ENCODE results near the gene CCRL2. TPM values are rescaled to one million over a fixed set of nuclear protein-coding genes. Genes with fewer than 3 reads are reported as not detected.

CCRL2 gene
- total RNA-seq, 1 donor from 2014 or later, result 1.9 TPM

GRCh38 chr3:46398186-46398955 lies 8.7 kb upstream of the CCRL2 start:
- Mint-ChIP-seq H3K27me3 (no peaks in the 10 kb centered on the region), H3K36me3 (ENCODE audit: low read depth) (no peaks in the 10 kb centered on the region), H3K27ac (no peak overlapping the region), H3K4me3 (no peak overlapping the region), H3K9me3 (peaks cover 3% of the 10 kb centered on the region), H3K4me1 (peaks cover 17% of the 10 kb centered on the region)
- CTCF ChIA-PET, result no interaction called here
- DNase-seq, result no peak
- intact Hi-C loops (cut with micrococcal nuclease), result no loop called here
- ATAC-seq (ENCODE audit: low read depth), result no peak
- TF ChIP-seq, protein P1, sequence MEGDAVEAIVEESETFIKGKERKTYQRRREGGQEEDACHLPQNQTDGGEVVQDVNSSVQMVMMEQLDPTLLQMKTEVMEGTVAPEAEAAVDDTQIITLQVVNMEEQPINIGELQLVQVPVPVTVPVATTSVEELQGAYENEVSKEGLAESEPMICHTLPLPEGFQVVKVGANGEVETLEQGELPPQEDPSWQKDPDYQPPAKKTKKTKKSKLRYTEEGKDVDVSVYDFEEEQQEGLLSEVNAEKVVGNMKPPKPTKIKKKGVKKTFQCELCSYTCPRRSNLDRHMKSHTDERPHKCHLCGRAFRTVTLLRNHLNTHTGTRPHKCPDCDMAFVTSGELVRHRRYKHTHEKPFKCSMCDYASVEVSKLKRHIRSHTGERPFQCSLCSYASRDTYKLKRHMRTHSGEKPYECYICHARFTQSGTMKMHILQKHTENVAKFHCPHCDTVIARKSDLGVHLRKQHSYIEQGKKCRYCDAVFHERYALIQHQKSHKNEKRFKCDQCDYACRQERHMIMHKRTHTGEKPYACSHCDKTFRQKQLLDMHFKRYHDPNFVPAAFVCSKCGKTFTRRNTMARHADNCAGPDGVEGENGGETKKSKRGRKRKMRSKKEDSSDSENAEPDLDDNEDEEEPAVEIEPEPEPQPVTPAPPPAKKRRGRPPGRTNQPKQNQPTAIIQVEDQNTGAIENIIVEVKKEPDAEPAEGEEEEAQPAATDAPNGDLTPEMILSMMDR (IDR thresholded peaks at IDR 0.05), result no peak
- POLR2A ChIA-PET, result no interaction called here

- Mint-ChIP-seq H3K27ac (no peak overlapping the region), H3K4me3 (no peak overlapping the region), H3K9me3 (peaks cover 3% of the 10 kb centered on the region), H3K36me3 (ENCODE audit: low read depth) (no peaks in the 10 kb centered on the region), H3K27me3 (no peaks in the 10 kb centered on the region), H3K4me1 (peaks cover 17% of the 10 kb centered on the region)
- no peak for ATAC-seq (ENCODE audit: low read depth)
- no peak for DNase-seq
- intact Hi-C loops (cut with micrococcal nuclease), result no loop called here
- TF ChIP-seq, protein P1 (IDR thresholded peaks at IDR 0.05), result no peak
- POLR2A ChIA-PET, result interaction anchor here (0.5 kb wide), 1 partner anchor 22 kb away, joined by 3 read pairs; no protein-coding TSS in a partner anchor
- CTCF ChIA-PET, result no interaction called here
Observed at GRCh38 chr3:46399098-46399497, 8.0 kb upstream of the CCRL2 start.

DNA sequence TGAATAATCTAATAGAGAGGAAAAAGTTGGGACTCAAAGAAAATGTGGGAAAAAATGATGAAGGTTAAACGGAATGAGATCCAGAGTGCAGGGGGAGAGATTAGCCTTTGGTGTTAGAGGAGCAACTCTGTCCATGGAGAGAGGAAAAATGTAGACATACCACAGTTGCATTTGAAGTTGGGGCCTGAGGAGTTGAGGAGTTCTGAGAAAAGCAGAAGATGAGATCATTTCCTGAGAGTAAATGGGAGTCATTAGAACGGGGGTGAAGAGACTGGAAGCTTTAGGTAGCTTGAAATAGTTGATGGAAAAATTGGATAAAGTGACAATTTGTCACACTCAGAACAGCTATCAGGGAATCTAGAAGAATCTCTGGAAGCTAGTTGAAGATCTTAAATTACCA lies 7.5 kb upstream of the CCRL2 start:
- H3K36me3 Mint-ChIP-seq (ENCODE audit: low read depth), result no peaks in the 10 kb centered on the region
- peaks cover 17% of the 10 kb centered on the region for H3K4me1 Mint-ChIP-seq
- TF ChIP-seq, protein P1 (IDR thresholded peaks at IDR 0.05), result no peak
- ATAC-seq (ENCODE audit: low read depth) (no peak), DNase-seq (no peak)
- peaks cover 3% of the 10 kb centered on the region for H3K9me3 Mint-ChIP-seq
- ChIA-PET CTCF (no interaction called here), POLR2A (interaction anchor here (0.5 kb wide), 1 partner anchor 22 kb away, joined by 3 read pairs; no protein-coding TSS in a partner anchor)
- H3K27me3 Mint-ChIP-seq, result no peaks in the 10 kb centered on the region
- no peak overlapping the region for H3K27ac Mint-ChIP-seq
- no peak overlapping the region for H3K4me3 Mint-ChIP-seq
- intact Hi-C loops (cut with micrococcal nuclease), result no loop called here

DNA sequence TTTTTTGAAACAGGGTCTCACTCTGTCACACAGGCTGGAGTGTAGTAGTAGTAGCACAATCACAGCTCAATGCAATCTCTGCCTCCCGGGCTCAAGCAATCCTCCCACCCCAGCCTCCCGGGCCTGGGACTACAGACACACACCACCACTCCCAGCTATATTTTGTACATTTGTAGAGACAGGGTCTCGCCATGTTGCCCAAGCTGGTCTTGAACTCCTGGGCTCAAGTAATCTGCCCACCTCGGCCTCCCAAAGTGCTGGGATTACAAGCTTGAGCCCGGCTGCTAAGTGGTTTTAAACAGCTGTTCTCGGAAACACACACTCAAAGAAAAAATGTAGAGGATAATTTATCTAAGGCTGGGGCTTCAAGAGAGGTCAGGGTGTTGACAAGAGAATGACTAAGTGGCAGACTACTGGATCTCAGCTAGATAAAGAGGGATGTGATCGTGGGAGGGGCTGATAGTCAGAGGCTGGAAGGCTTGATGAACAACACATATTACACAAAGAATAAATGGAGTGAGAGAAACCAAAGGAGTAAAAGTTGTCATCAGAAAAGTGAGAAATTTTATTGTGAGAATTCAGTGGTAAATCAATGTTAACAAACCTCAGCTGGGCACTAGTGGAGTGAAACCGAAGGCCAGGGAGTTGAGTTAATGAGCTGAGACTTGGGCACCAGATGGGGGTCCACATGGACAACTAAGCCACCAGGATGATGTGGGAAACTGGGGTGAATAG lies 6.9 kb upstream of the CCRL2 start:
- Mint-ChIP-seq H3K36me3 (ENCODE audit: low read depth) (no peaks in the 10 kb centered on the region), H3K27ac (no peak overlapping the region), H3K9me3 (peaks cover 3% of the 10 kb centered on the region), H3K27me3 (no peaks in the 10 kb centered on the region), H3K4me1 (peaks cover 16% of the 10 kb centered on the region), H3K4me3 (no peak overlapping the region)
- no peak for ATAC-seq (ENCODE audit: low read depth)
- intact Hi-C loops (cut with micrococcal nuclease), result no loop called here
- POLR2A ChIA-PET, result no interaction called here
- CTCF ChIA-PET, result no interaction called here
- TF ChIP-seq, protein P1 (IDR thresholded peaks at IDR 0.05), result no peak
- DNase-seq, result no peak

- intact Hi-C loops (cut with micrococcal nuclease), result no loop called here
- ATAC-seq (ENCODE audit: low read depth), result no peak
- Mint-ChIP-seq H3K9me3 (peaks cover 3% of the 10 kb centered on the region), H3K27ac (no peak overlapping the region), H3K4me1 (peaks cover 19% of the 10 kb centered on the region), H3K36me3 (ENCODE audit: low read depth) (no peaks in the 10 kb centered on the region), H3K4me3 (no peak overlapping the region), H3K27me3 (no peaks in the 10 kb centered on the region)
- ChIA-PET POLR2A (no interaction called here), CTCF (no interaction called here)
- no peak for DNase-seq
- TF ChIP-seq, protein P1 (IDR thresholded peaks at IDR 0.05), result no peak
Observed at GRCh38 chr3:46400846-46401245, 6.2 kb upstream of the CCRL2 start.
